Right atrium auricular region (tissue), 2 donors: ENCODE measurements around the gene BGLAP. TPM values are rescaled to one million over a fixed set of nuclear protein-coding genes. Genes with fewer than 3 reads are reported as not detected.

ENCODE experiments used
- DNase-seq: peaks from one replicate; pipeline ENCODE4 v3.0.0-alpha.2; 2019; ENCODE audit warnings: low spot score
- H3K27ac ChIP-seq, 2 donors: fragments of 200-600 bp; sonication (generic); 1 replicate in 1 of 2; 2 replicates in 1 of 2; pipeline ENCODE4 v1.5.1; 2016 to 2019
- H3K27me3 ChIP-seq, 2 donors: fragments of 200-600 bp; sonication (generic); one replicate each; pipeline versions ENCODE4 v1.5.1 to v1.6.0; 2017 to 2019
- H3K36me3 ChIP-seq: fragments of 200-600 bp; sonication (generic); one replicate; pipeline ENCODE4 v1.5.1; 2016
- H3K4me1 ChIP-seq, 2 donors: fragments of 200-600 bp; sonication (generic); one replicate each; pipeline versions ENCODE4 v1.5.1 to v1.6.0; 2017 to 2019
- H3K4me3 ChIP-seq, 2 donors: fragments of 200-600 bp; sonication (generic); 1 replicate in 1 of 2; 2 replicates in 1 of 2; pipeline ENCODE4 v1.5.1; 2017 to 2019; ENCODE audit warnings: mild to moderate bottlenecking in 1 of 2, moderate library complexity in 1 of 2
- H3K9me3 ChIP-seq, 2 donors: fragments of 200-600 bp; sonication (generic); one replicate each; pipeline ENCODE4 v1.5.1; 2019
- total RNA-seq, 2 donors: library from RNA; depleted of rRNA; stranded (reverse); fragments of >200 nt; gene quantifications; one replicate each; pipeline ENCODE4 v1.1.0, GENCODE V29; 2016
- TF ChIP-seq, protein P1 (sequence below), 2 donors: fragments of 200-600 bp; sonication (generic); IDR thresholded peaks; one replicate each; pipeline ENCODE4 v1.5.1; 2019; ENCODE audit warnings: antibody characterized with exemption in 2 of 2

Gene BGLAP
- not detected for total RNA-seq

DNA sequence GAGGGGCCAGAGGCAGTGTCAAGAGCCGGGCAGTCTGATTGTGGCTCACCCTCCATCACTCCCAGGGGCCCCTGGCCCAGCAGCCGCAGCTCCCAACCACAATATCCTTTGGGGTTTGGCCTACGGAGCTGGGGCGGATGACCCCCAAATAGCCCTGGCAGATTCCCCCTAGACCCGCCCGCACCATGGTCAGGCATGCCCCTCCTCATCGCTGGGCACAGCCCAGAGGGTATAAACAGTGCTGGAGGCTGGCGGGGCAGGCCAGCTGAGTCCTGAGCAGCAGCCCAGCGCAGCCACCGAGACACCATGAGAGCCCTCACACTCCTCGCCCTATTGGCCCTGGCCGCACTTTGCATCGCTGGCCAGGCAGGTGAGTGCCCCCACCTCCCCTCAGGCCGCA, at the start of gene BGLAP:
Gene BGLAP, plus strand, starts transcription at position 259 of the 400 bp plus-strand sequence. Its CDS starts 48 bp downstream, at position 307.
- H3K27me3 ChIP-seq: no peaks in the 10 kb centered on the region
- no peak within 1 kb of the TSS for H3K4me3 ChIP-seq
- H3K36me3 ChIP-seq: peaks cover 30% of the 10 kb centered on the region
- no peak for DNase-seq
- TF ChIP-seq, protein P1, sequence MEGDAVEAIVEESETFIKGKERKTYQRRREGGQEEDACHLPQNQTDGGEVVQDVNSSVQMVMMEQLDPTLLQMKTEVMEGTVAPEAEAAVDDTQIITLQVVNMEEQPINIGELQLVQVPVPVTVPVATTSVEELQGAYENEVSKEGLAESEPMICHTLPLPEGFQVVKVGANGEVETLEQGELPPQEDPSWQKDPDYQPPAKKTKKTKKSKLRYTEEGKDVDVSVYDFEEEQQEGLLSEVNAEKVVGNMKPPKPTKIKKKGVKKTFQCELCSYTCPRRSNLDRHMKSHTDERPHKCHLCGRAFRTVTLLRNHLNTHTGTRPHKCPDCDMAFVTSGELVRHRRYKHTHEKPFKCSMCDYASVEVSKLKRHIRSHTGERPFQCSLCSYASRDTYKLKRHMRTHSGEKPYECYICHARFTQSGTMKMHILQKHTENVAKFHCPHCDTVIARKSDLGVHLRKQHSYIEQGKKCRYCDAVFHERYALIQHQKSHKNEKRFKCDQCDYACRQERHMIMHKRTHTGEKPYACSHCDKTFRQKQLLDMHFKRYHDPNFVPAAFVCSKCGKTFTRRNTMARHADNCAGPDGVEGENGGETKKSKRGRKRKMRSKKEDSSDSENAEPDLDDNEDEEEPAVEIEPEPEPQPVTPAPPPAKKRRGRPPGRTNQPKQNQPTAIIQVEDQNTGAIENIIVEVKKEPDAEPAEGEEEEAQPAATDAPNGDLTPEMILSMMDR (IDR thresholded peaks at IDR 0.05): no peak
- no peak within 1 kb of the TSS for H3K27ac ChIP-seq
- H3K4me1 ChIP-seq: peaks cover 0 to 18% of the 10 kb centered on the region in 2 donors
- H3K9me3 ChIP-seq: no peaks in the 10 kb centered on the region

DNA sequence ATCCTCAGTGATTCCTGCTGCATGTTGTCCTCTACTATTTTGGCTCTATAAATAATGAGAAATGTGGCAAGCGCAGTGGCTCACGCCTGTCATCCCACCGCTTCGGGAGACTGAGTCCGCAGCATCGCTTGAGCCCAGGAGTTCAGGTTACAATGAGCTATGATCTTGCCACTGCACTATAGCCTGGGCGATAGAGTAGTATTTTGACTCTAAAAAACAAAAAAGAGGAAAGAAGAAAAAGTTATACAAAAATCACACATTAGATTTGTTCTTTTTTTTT, 48.8 kb upstream of the BGLAP start:
- H3K27ac ChIP-seq: peak overlapping the region; percentile 75 to 87
- H3K27me3 ChIP-seq: no peaks in the 10 kb centered on the region
- H3K9me3 ChIP-seq: no peaks in the 10 kb centered on the region
- TF ChIP-seq, protein P1 (IDR thresholded peaks at IDR 0.05): no peak
- no peaks in the 10 kb centered on the region for H3K36me3 ChIP-seq
- no peak for DNase-seq
- peak overlapping the region; percentile 92 to 99 for H3K4me3 ChIP-seq
- peaks cover 0 to 30% of the 10 kb centered on the region in 2 donors for H3K4me1 ChIP-seq

DNA sequence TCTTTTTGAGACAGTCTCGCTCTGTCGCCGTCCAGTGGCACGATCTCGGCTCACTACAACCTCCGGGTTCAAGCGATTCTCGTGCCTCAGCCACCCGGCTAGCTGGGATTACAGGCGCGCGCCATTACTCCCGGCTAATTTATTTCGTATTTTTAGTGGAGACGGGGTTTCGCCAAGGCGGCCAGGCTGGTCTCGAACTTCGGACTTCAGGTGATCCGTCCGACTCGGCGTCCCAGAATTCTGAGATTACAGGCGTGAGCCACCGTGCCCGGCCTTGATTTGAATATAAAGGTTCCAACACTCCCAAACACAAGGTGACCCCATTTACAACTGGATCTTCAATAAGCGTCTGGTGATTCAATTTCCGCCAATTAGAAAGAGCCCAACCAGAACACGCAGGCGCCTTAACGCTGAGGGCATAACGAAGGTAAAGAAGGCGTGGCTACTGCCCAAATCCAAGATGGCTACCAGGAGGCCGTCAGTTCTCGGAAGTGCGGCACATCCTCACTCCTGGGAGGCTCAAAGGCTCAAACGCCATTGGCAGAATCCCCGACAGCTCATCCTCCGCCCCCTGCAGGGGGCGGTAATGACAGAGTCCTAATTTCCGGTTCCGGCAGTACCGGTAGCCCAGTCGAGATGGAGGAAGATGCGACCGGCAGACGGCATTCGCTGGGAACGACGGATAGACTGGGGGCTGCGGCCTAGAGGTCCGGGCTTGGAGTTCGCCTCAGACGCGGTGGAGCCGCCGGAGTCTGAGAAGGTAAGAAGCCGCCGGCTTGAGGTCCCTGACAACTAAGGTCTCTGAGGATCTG, 48.3 kb upstream of the BGLAP start, which contains the start of gene SLC25A44:
Gene SLC25A44, plus strand, starts transcription at position 617 of the 812 bp plus-strand sequence. CDS start 5,744 bp downstream, outside the sequence.
- H3K36me3 ChIP-seq: no peaks in the 10 kb centered on the region
- TF ChIP-seq, protein P1 (IDR thresholded peaks at IDR 0.05): peak; percentile 53 to 54
- H3K27ac ChIP-seq: peak within 1 kb of the TSS; percentile 75 to 87
- H3K4me3 ChIP-seq: peak within 1 kb of the TSS; percentile 92 to 99
- no peaks in the 10 kb centered on the region for H3K9me3 ChIP-seq
- H3K4me1 ChIP-seq: peaks cover 0 to 30% of the 10 kb centered on the region in 2 donors
- H3K27me3 ChIP-seq: no peaks in the 10 kb centered on the region
- peak; percentile 99 for DNase-seq

DNA sequence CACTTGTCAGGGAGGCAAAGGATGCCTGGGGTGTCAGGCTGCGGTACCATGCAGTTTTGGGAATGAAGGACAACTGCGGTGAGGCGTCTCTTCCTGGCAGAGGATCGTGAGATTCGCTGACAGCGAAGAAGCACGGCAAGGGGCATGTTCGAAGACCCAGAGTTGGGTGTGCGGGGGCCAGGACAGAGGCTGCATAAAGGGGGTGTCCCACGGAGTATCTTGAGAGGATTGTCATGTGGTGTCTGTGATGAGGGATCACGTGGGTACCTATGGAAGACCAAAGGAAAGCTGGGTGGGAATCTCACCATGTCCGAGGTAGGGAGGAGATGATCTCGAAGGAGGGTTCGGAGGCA, 47.7 kb upstream of the BGLAP start:
- H3K9me3 ChIP-seq: no peaks in the 10 kb centered on the region
- peaks cover 0 to 30% of the 10 kb centered on the region in 2 donors for H3K4me1 ChIP-seq
- peak overlapping the region; percentile 75 to 87 for H3K27ac ChIP-seq
- no peaks in the 10 kb centered on the region for H3K36me3 ChIP-seq
- TF ChIP-seq, protein P1 (IDR thresholded peaks at IDR 0.05): no peak
- peak overlapping the region; percentile 92 to 99 for H3K4me3 ChIP-seq
- H3K27me3 ChIP-seq: no peaks in the 10 kb centered on the region
- DNase-seq: no peak

DNA sequence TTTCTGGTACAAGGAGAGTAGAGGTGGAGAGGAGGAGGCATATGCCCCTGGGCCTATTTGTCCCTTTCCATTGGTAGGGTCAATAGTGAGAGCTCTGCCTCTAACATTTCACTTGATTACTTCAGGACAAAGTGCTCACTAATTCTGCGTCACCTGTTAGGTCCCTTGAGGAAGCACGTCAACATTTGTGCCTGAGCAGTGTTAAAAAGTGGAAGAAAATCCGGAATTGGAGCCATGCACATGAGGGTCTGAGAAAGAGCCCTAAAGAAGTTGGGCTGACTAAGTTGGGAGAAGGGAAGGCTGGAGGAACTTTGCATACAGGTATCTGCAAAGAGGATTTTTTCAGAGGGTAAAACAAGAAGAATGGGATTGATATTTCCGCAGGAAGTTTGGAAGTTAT, 46.1 kb upstream of the BGLAP start:
- TF ChIP-seq, protein P1 (IDR thresholded peaks at IDR 0.05): no peak
- Histone ChIP-seq H3K27ac (no peak overlapping the region), H3K4me1 (peaks cover 0 to 30% of the 10 kb centered on the region in 2 donors)

More for the DNA sequence above, 46.1 kb upstream of the BGLAP start:
- H3K4me3 ChIP-seq: no peak overlapping the region
- peaks cover 12% of the 10 kb centered on the region for H3K36me3 ChIP-seq
- DNase-seq: no peak
- H3K27me3 ChIP-seq: no peaks in the 10 kb centered on the region
- no peaks in the 10 kb centered on the region for H3K9me3 ChIP-seq
